HG03520 (cell line): ENCODE results near the gene SATB1.
"Not testable (repeated sequence)": the region's sequence is repeated elsewhere in the genome, so short reads cannot be mapped to it uniquely, and the experiment has no call there.

Source experiments
- ATAC-seq: cut with Tn5 transposase; IDR thresholded peaks from one replicate; pipeline ENCODE4 v1.9.1; 2021; ENCODE audit warnings: mild to moderate bottlenecking, moderate library complexity; ENCODE audit not compliant: unreplicated experiment

The SATB1 gene

DNA sequence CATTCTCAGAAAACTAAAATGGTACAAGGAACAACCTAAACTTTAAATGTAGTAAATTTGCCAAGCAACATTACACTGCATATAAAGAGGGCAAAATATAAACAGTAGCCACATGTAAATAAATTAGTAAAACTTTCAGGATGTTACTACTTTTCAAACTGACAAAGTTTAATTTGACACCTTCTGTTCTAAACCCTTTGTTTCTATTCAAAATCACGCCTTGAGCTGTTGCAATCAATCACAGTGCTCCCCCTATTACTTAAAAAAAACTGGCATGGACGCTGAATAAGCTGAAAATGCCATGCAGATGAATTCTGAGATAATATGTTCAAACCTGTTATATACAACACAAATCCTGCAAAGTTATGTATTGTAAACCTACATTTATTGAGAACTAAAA lies 69.3 kb downstream of the SATB1 start:
- ATAC-seq: no peak

DNA sequence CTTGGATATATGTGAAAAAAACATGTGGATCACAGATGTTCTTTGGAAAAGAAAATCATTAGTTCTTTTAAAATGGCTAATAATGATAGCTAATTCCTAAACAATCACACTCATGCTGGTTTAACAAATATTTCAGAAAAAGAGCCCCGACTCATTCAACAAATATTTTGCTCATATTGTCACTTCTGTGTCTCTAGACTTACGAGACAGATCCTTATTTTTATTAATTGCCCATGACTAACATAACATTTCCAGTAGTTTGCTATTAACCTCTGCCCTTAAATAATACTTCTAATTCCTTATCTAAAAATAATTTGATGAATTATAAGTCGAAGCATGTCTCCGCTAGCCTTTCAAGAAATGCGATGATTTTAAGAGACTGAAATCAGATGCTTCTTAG lies 70.4 kb downstream of the SATB1 start:
- ATAC-seq: no peak

DNA sequence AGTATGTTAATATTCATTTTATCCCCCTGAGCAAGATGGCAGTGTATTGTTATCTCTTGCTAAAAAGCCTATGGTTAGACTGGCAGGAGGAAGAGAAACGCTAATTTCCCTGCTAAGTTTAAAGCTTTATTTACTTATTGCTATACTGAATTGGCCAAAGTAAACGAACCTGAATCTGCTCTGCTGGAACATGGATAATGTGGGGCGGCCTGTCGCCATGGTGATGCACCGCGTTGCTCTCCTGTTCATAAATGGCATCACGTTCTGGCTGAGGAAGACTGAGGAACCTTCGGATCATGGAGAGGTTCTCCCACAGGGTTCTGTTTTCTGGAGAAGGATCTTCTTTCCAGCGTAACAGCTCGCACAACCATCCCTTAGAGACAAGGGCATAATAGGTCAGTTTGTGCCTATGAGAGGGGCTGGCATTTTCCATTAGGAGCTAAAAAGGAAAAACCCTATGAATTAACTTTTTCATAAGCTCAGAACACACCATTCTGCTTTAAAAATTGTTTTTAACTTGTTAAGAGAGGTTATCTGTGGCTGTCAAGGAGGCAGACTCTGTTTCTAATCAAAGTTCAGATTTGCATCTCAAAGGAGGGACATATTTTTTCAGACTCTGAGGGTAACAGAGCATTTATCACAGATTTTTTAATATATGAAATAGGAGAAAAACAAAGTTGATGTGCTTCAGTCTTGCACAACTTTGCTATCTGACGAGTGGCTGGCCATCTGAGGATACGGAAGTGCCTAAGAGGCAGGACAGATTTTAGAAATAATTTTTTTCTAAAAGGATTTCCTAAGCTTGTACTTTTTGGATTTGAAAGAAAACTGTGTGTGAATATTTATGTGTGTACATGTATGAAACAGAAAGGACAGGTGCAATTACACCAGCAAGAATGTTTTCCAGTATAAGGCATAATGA lies 73.1 kb downstream of the SATB1 start:
- no peak for ATAC-seq

DNA sequence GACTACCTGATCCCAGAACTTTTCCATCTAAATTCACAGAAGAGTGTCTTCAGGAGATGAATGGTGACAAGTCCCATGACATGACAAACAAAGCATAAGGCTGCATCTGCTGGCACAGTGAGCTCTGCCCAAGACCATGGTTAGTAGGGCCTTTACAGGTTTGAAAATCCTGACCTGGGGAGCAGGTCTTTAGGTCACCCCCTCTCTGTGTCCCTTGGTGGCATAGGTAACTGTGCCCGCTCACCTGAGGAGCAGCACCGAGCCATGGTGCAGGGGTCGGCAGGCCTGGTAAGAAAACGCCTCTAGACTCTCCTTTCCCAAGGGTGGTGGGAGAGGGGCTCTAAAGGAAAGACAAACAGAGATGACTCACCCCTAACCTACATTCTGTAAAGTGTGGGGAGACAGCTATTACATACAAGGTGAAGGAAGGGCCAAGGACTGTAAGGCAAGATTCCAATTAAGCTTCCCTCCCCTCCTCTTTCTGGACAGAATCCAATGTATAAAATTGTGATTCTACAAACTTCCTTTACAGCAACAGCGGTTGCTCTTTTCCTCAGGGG lies 74.0 kb downstream of the SATB1 start:
- no peak for ATAC-seq

DNA sequence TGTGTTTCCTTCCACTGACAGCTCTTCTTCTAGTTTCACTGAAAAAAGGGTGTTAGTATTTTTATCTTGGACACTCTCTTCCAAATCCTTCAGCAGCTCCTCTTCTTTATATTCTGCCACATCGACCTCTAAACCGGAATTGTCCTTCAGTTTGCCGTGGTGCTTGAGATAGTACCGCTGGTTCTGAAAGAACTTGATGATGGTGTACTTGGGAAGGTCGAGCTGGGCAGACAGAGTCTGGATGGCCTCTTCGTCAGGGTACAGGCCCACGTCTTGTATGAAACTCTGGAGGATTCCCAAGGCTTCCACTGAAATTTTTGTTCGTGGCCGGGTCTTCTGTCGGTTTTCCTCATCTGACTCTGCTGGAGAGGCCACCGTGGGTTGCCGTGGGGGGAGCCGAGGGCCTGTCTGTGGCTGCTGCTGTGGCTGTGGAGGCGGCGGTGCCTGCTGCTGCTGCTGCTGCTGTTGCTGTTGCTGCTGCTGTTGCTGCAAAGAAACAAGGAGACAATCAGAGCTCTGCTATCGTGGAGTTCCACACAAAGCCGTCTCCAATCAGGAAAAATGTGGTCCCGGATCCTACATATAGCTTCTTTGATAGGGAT lies 75.8 kb downstream of the SATB1 start:
- ATAC-seq: no peak

DNA sequence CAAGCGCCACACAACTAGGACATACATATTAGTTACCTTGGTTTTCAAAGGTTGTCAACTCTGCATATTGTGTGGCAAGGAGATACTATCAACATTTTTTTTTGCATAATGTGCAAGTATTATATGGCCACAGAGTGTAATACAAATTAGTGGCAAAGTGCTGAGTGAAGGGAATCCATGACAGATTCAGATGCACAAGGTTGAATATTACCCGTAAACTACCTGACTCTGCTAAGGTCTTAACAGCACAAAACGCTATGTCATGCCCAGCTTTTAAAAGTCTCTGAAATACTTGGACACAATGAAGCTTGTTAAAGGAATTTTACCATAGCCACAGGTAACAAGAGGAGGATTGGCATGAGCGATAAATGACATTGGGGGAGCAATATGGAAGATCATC lies 79.0 kb downstream of the SATB1 start:
- ATAC-seq: no peak

DNA sequence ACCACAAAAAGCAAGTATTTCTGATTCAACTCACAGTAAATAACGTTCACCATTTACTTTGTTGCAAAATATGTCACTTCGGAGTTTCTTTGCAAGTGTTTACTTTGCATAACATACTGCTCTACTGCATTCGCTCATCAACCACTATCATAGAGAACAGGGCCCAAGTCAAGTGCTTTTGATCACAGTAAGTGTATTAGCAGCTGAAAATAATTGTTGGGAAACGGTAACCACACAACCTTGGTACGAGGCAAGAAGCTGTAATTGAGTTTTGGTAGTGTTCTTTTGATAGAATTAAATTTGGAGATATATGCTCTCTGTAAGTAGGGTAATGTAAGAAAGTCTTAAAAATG lies 80.1 kb downstream of the SATB1 start:
- no peak for ATAC-seq

DNA sequence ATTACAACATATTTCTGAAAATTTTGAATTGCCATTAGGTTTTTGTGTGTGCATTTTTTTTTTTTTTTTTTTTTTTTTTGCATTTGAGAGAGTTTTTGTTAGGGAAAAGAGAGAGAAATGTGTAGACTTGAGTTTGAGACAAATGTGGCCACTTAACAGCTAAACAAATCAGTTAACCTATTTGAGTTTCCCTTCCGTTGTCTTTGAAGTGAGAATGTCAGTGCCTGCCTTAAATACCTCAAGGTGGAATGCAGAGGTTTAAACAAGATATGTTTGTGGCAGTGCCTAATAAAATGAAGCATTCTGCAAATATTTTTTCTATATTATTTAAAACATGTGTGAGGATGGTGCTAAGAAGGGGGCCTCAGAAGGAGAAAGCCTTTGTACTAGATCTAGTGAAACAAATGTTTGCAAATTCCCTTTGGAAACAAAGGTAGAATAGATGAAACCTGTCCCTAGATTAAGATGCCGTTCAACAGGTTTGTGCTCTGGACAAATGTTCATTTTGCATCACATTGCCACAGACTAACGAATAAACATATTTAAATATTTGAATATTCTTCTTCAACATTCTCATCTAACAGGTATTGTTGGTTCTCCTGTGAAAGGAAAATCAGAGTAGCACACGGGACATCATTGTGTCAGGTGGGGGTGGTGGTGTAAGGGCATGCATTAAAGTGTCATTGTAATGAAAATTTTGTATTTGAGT lies 80.7 kb downstream of the SATB1 start:
- ATAC-seq: no peak

DNA sequence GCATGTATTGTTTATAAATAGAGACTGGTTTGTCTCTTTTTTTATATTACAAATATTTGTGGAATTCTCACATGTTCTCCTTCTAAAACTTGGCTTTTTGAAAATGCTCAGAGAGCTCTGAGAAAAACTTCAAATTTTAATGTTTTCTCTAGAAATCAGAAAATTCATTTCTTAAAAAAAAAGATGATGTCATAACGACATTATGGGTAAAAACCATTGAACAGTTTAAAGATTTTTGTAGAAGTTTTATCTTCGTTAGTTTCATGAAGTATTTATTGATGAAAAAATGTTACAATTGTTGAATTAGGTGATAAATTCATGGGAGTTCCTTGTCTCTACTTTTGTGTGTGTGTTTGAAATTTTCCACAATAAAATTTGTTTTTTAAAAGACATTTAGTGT lies 81.3 kb downstream of the SATB1 start:
- ATAC-seq: no peak

DNA sequence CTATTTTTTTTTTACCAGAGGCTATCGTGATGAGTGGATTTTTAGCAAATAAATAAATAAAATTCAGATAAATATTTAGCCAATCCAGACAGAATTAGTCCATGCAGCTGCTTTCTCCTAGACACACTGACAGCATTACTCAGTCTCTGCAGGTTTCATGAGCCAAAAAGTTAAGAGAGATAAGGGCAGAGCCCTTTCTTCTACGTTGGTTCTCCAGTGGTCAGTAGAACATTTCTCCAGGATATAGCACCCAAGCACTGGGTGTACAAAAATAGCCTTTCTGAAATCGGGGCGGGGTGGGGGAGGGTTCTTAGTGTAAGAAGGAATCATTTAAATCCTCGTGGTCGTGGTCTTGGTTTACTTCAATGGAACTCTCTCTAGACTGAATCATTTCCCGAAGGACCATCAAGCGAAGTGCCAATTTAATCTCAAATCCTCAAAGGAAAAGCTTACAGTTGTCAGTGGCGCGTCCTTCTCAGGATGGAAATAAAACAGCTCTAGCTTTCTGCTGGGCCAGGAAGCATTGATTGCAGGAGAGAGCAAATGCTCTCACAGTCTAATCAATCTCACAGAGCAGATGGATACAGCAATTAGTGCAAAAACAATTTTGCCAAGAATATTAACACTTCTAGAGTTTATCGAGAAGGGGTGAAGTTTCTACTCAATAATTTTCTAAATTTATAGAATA lies 86.2 kb downstream of the SATB1 start:
- ATAC-seq: no peak

DNA sequence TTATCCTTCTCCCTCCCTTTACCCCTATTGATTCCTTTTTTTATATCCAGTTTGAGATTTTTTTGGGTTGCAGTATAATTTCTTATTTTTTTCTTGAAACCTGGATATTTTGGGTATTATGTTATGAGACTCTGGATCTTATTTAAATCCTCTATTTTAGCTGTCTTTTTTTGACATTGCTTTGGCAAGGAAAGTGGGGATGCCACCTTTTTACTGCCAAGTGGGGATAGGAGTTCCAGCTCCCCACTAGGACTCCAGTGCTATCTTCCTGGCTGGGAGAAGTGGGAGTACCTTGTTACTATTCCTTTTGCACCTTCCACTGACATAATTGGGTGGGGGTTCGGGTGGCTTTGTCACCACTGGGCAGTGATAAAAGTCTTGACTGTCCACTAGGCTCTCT lies 87.9 kb downstream of the SATB1 start:
- no peak for ATAC-seq

DNA sequence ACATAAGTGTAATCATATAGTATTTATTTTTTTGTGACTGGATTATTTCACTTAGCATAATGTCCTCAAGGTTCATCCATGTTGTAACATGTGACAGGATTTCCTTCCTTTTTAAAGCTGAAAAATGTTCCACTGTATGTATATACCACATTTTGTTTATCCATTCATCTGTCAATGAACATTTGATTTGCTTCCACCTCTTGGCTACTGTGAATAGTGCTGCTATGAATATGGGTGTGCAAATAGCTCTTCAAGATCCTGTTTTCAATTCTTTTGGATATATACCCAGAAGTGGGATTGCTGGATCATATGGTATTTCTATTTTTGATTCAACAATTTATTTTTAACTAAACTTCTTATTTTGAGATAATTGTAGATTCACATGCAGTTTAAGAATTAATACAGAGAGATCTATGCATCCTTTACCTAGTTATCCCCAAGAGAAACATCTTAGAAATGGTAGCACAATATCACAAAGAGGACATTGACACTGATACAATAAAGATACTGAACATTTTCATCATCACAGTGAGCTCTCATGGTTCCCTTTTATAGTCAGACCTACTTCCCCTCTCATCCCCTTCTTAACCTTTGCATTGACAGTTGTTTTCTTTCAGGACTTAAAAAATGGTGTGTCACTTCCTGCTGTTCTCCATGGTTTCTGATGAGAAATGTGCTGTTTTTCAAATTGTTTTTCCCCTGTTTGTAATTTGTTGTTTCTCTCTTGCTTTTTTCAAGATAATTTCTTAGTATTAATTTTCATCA lies 90.1 kb downstream of the SATB1 start:
- ATAC-seq: no peak

DNA sequence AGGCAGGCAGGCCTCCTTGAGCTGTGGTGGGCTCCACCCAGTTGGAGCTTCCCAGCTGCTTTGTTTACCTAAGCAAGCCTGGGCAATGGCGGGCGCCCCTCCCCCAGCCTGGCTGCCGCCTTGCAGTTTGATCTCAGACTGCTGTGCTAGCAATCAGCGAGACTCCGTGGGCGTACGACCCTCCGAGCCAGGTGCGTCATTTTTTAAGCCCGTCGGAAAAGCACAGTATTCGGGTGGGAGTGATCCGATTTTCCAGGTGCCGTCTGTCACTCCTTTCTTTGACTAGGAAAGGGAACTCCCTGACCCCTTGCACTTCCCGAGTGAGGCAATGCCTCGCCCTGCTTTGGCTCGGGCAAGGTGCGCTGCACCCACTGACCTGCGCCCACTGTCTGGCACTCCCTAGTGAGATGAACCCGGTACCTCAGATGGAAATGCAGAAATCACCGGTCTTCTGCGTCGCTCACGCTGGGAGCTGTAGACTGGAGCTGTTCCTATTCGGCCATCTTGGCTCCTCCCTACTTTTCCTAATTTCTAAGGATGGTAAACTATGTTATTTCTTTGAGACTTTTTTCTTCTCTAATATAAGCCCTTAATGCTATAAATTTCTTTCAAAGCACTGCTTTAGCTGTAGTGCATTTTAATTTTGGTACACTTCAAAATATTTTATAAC lies 94.2 kb downstream of the SATB1 start:
- ATAC-seq: not testable (repeated sequence)

DNA sequence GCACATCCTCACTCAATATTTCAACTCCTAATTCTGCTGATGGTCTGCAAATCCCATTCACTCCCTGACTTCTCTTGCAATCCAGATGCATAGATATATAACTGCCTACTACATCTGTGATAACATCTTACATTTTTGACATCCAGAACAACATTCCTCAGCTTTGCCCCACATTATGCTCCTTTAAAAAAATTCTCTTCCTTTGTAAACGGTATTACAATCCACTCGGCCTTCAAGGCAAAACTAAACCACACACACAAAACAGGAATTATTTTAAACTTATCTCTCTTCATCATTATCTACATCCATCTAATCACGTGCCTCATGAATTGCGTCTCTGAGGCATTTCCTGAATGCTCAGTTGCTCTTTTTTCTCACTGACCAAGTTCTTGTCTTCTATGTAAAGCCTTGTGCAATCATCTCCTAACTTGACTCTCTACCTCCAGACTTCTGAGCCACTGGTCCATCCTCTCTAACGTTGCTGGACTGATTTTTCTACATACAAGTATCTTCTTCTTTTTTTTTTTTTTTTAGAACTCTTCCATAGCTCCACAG lies 117.0 kb downstream of the SATB1 start:
- ATAC-seq: no peak

DNA sequence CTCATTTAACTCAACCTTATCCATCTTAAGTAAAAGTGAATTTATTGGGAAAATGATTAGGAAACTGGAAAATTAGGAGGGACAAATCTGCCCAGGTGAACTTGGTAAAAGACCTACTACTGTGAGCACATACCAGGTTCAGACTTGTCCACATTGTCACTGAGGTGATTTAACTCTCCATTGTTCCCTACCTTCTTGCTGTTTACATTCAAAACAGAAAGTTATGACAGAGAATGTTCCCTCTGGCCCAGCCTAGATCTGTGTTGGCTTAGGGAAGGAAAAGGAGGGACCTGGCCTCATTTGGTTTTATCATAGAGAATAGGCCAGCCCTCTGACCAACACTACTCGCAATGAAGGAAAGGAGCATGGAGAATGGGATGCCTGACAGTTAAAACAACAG lies 117.6 kb downstream of the SATB1 start:
- ATAC-seq: no peak

DNA sequence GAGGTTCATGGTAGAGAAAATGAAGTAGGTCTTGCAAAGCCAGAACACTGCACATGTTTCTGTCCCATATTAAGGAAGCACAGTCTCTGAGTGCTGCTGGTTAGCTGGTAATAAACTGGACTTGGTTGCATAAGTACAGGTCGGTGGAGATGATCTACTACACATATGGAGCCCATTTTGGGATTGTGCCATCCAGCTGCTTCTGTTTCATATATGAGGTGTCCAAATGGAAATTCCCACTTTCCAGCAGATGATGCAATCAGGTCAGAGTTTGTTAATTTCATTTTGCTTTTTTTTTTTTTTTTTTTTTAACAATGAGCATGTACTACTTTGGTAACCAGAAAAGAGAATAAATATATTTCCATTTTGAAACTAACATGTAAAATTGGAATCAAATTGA lies 122.6 kb downstream of the SATB1 start:
- ATAC-seq: no peak

DNA sequence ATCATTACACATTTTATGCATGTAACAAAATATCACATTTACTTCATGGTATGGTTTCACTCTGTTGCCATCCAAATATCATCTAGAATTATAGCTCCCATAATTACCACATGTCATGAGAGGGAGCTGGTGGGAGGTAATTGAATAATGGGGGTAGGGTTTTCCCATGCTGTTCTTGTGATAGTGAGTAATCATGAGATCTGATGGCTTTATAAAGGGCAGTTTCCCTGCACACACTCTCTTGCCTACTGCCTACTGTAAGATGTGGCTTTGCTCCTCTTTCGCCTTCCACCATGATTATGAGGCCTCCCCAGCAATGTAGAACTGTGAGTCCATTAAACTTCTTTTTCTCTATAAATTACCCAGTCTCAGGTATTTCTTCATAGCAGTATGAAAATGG lies 123.4 kb downstream of the SATB1 start:
- no peak for ATAC-seq

DNA sequence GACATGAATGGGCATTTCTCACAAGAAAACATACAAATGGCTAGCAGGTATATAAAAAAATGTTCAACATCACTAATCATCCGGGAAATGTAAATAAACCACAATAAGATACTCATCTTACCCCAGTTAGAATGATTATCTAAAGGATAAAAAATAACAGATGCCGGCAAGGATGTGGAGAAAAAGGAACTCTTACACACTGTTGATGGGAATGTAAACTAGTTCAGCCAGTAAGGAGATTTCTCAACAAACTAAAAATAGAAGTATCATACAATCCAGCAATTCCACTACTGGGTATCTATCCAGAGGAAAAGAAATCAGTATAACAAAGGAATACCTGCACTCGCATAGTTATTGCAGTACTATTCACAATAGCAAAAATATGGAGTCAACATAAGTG lies 124.2 kb downstream of the SATB1 start:
- no peak for ATAC-seq

DNA sequence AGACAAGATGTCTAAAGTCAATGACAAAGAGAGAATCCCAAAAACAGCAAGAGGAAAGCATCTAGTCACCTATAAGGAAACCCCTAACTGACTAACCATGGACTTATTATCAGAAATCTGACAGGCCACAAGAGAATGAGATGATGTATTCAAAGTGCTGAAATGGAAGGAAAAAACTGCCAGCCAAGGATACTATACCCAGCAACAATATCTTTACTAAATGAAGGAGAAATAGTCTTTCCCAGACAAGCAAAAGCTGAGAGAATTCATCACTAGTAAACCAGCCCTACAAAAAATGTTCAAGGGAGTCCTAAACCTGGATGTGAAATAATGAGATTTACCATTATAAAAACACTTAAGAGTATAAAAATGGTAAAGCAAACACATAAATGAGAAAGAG lies 128.0 kb downstream of the SATB1 start:
- no peak for ATAC-seq
